Tongue (tissue), 2 donors: Measurements from ENCODE around the gene TBX10. TPM values are rescaled to one million over a fixed set of nuclear protein-coding genes. Genes with fewer than 3 reads are reported as not detected.
"Not testable (repeated sequence)": the region's sequence is repeated elsewhere in the genome, so short reads cannot be mapped to it uniquely, and the experiment has no call there.

Experiments used
- DNase-seq: peaks from one replicate; pipeline ENCODE4 v3.0.0-alpha.2; 2015
- total RNA-seq: library from RNA; depleted of rRNA; stranded (reverse); fragments of >200 nt; gene quantifications from one replicate; pipeline ENCODE4 v1.2.3, GENCODE V29; 2014

TBX10 gene
- total RNA-seq, 1 donor from 2014 or later: not detected

DNA sequence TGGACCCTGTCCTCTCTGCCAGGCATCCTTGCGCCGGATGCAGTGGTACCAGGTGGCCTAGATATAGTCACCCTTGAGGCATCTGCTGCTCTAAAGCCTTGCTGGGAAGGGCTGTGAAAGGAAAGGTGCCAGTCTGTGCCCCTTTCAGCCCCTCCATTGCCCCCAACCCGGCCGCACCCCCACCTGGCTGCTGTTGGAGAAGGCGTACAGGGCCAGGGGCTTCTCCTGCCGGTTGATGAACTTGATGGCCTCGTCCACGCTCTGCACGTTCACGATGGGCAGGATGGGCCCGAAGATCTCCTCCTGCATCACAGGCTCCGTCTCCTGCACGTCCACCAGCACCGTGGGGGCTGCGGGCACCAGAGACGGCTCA is 24.6 kb upstream of the TBX10 start:
- DNase-seq: no peak

DNA sequence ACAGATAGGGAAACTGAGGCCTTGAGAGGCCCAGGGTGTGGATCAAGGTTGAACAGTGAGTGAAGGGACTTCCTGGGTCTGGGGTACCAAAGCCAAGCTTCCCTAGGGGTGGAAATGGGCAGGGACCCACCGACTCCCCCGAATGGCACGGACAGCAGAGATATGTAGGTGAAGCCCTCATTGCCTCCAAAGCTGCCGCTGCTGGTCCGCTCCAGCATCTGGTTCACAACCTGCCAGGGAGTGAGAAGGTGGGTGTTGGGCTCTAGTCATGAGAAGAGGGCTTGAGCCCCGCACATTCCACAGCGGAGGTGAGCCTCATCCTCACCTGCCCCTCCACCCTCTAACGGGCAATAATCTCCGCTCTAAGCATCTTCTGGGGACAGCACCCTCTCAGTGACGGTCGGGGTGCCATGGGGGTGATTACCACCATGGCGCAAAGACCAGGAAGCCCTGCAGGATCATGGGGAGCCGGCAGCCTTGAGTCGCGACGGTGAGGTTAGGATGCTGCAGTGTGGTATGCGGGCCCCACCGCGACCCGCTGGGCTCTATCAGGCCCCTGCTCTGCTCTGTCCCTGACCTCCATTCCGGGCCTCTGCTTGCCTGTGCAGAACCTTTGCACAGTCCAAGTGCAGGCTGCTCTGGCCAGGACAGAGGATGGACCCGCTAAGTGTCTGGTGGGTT is 24.1 kb upstream of the TBX10 start:
- no peak for DNase-seq

DNA sequence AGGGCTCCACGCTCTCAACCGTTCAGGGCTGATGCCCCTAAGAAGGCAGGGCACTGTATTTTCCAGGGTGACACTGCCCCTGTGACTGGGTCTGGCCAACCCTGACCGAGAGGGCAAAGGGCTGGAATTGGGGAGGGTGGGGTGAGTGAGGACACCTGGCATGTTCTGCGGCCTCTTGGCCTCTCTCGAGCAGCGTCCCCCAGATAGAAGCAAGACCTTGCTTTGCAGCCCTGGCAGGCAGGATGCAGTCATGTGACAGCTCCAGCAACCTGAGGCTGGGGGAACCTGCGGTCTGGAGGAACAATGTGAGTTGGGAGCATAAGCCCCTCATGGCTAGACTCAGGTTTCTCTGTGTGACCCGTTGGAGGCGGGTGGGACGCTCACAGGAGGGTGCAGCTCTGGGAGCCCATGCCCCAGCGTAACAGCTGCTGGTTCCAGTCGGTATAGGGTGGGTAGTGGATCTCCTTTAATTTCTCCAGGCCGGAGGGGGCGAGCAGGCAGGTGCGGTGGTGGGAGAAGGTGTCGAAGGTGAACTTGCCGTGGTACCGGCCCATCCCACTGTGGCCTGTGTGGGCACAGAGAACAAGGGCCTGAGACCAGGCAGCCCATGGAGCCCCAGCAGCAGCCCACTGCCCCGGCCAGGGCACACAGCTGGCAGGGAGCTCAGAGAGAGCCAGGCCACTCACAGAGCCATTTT is 23.4 kb upstream of the TBX10 start:
- no peak for DNase-seq

DNA sequence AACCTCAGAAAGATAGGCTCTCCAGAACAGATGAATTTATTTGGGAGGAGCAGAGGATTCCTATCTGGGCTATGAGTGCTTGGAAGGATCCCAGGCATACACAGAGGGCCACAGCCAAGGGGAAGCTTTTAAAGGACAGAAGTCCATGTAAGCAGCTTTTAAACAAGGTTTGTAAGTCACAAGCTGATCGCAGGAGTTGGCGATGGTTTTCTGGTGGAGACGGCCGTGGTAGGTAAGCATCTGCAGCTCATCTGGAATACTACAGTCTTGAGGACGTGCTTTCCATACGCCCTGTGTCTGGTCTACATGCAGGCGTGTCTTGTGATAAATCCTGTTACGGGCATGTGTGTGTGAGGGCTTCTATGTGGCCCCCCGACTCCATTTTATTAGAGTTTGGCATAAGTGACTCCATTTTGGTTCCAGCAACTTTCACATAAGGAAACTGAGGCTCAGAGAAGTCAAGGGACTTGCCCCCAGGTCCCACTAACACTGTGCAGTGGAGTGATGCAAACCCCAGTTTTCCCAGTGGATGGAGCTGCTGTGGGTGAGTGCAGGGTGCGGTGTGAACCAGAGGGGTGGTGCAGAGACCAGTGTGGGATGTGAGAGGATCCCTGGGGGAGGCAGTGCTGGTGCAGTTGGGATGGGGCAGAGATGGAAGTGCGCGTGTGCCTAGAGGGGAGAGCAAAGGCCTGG is 22.7 kb upstream of the TBX10 start:
- DNase-seq: no peak

DNA sequence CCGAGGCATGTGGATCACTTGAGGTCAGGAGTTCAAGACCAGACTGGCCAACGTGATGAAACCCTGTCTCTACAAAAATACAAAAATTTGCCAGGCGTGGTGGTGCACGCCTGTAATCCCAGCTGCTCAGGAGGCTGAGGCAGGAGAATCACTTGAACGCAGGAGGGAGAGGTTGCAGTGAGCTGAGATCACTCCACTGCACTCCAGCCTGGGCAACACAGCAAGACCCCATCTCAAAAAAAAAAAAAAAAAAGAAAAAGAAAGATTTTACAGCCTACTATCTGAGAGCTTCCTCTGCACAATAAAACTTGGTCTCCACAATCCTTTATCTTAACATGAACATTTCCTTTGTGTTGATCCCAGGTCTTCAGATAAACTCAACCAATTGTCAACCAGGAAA is 21.2 kb upstream of the TBX10 start:
- not testable (repeated sequence) for DNase-seq

DNA sequence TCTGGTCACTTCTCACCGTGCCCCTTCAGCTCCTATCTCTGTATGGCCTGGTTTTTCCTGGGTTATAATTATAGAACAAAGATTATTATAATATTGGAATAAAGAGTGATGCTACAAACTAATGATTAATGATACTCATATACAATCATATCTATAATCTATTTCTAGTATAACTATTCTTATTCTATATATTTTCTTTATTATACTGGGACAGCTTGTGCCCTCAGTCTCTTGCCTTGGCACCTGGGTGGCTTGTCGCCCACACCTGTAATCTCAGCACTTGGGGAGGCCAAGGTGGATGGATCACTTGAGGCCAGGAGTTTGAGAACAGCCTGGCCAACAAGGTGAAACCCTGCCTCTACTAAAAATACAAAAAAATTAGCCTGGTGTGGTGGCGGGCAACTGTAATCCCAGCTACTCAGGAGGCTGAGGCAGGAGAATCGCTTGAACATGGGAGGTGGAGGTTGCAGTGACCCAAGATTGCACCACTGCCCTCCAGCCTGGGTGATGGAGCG is 20.1 kb upstream of the TBX10 start:
- DNase-seq: not testable (repeated sequence)

DNA sequence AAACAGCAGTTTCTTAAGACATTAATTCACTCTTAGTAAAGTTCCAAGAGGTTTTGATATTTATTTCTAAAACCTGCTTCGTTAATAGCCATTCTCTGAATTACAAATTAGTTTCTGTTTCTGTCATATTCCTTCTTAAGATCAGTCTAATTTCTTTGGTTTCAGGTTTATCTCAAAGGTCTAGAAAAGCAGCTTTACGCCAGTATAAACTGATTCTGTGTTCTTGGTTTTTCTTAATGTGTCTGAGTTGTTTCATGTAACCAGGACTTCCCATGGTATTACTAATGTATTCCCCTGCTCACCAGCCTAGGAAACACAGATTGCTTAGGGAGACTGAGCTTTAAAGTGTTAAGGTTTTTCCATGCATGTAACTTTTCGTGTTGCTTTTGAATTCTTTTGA is 17.7 kb upstream of the TBX10 start:
- DNase-seq: no peak

DNA sequence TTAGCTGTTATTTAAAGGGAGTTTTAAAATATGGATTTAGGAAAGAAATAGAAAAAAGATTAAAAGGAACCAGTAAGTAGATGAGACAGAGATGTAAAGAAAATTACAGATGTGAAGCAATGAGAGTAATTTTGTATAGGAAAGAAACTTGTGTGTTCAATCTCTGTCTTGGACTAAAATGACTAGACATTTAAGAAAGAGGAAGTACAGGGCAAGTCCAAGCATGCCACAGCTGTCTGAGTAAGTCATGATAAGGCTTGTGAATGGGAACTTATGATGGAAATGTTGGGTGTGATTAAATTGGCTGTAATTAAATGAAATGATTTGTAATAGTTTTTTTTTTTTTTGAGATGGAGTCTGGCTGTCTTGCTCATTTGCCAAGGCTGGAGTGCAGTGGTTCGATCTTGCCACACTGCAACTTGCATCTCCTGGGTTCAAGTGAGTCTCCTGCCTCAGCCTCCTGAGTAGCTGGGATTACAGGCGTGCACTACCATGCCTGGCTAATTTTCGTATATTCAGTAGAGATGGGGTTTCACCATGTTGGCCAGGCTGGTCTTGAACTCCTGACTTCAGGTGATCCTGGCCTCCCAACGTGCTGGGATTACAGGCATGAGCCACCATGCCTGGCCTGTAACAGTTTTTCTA is 16.8 kb upstream of the TBX10 start:
- DNase-seq: no peak

DNA sequence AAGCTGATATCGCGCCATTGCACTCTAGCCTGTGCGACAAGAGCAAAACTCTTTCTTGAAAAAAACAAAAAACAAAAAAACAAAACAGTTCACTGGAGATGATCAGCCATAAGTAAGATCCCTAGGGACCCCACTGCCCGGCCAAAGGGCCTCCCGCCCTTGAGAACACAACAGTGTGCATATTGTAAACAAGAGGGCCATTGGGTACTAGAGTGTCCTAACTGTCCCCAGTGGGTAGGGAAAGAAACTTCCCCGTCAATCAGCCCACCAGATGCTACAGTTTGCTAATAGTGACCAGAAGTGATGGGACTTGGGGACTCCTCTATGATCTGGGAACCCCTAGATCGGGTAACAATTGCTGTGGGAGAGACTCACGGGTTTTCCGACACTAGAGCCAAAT is 14.7 kb upstream of the TBX10 start:
- DNase-seq: no peak

DNA sequence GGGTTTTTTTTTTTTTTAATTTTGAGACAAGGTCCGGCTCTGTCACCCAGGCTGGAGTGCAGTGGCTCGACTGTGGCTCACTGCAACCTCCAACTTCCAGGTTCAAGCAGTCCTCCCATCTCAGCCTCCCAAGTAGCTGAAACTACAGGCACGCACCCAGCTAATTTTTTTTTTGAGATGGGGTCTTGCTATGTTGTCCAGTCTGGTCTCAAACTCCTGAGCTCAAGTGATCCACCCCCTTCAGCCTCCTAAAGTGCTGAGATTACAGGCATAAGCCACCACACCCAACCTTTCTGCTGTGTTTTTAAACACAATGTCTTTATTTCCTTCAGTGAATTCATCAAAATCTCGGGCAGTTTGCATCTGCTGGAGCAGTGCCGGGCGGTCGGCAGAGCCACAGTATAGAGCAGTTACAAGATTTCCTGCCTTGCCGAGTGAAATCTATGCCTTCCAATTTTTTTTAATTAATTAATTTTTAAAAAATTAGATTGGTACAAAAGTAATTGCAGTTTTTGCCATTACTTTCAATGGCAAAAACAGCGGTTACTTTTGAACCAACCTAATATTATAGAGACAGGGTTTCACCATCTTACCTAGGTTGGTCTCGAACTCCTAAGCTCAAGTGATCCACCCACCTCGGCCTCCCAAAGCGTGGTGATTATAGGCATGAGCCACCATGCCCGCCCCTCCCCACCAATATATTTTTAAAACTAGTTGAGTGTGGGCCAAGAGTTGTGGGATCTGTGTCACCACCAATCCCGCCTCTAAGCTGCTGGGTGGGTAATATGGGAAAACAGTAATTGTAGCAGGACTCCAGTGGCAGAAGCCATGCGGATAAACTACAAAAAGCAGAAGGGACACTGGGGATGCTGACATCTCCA is 13.6 kb upstream of the TBX10 start:
- DNase-seq: no peak

DNA sequence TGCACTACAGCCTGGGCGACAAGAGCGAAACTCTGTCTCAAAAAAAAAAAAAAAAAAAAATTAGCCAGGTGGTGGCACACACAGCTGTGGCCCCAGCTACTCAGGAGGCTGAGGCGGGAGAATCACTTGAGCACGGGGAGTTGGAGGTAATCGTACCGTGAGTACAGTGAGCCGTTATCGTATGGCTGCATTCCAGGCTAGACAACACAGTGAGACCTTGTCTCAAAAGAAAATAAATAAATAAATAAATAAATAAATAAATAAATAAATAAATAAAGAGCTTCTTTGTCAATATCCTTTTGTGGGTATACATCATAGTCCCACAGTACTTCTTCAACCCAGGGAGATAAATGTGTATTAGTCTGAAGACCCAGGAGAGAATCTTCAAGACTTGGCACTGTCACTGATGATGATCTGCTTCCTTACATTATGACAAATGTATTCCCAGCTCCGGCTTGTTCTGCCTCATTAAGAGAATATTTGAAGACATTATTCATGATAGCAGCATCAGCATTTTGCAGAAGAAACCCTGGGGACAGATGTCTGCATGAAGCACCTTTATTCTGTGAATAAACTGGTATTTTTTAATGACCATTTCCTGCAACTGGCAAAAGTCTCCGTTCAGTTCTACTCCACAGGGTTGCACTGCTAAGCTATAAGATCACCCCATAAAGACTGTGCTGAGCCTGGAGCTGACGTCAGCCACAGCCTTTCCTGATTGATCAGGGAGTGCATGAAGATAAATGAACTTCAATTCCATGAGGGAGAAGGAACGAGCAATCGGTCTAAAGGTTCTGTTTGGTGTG is 12.6 kb upstream of the TBX10 start:
- no peak for DNase-seq

DNA sequence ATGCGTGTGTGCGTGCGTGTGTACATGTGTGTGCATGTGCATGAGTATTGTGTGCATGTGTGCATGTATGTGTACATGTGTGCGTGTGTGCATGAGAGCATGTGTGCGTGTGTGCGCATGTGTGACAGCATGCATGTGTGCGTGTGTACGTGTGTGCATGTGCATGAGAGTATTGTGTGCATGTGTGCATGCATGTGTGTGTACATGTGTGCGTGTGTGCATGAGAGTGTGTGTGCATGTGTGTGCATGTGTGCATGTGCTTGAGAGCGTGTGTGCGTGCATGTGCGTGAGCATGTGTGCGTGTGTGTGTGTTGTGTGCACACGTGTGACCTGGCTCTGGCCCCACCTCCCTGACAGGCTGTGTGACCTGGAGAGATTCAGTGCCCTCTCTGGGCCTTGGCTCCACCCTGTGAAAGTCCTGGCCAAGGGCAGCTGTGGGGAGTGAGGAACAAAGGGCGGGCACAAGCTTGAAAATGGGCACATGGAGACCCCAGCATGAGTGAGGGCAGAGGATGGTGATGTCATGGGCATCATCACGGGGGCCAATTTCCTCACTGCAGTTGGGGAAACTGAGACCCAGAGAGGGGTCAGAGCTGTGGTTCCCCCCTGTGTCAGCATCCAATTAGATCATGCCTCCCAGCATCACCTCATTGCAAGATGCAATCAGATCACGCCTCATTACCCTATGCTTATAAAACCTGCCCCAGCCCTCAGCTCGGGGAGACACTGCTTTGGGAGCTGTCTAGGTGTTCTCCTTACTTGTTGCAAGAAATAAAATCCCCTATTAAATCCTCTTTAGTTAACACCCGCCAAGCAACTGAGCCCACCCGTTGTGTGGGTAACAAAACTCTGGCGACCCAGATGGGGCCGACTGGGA is 10.3 kb upstream of the TBX10 start:
- DNase-seq: no peak

DNA sequence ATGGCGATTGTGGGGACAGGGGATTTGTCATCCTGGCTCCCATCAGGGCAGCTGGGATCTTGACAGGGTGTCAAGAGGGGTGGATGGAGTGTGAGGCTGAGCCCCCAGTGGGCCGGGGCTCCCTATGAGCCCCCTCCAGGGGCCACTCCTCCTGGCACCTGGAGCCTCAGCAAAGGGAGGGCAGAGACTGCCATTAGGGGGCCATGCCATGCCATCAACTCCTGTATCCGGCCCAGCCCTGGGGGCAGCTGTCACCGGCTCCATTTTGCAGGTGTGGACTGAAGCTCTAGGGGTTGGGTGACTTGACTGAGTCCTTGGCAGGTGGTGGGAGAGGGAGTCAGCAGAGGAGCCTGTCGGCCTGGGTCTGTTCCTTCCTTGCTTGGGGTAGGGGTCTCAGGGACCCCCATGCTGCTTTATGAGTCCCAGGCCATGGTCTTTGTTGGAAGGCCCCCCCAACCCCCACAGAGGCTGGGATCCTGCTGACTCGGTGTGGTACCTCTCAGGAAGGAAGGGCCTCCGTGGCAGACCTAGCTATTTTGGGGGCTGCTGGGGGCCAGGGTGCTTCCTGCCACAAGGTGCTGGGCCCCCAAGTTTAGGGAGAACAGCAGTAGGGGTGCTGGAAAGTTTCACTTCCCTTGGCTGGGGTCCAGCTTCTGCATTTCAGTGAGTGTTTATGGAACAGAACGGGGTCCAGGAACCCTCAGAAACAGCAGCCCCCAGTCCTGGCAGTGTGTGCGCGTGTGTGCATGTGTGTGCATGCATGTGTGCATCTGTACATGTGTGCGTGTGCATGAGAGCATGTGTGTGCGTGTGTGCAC is 9.4 kb upstream of the TBX10 start:
- no peak for DNase-seq

DNA sequence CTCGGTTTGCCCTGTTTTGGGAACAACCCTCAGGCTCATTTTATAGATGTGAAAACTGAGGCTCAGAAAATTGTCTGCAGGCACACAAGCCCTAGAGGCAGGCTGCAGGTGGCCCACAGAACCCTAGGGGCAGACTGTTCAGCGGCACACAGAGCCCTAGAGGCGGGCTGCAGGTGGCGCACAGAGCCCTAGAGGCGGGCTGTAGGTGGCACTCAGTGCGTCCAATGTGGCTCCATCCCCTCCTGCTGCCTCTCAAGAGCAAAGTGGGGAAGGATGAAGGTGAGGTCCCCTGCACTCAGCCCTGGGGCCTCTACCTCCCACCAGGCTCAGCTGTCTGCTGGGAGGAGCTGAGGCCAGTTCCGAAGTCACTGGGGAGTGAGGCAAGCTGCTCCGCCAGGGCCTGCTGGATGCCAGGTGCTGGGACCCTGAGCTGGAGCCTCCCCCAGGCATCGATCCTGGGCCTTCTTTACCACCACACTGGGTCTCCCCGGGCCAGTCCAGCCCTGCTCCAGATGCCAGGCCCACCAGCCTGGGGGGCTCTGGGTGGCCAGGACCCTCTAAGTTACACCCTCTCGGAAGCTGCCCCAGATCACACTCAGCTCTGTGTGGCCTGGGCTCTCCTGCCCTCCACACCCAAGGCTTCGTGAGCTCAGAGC is 8.7 kb upstream of the TBX10 start:
- no peak for DNase-seq

DNA sequence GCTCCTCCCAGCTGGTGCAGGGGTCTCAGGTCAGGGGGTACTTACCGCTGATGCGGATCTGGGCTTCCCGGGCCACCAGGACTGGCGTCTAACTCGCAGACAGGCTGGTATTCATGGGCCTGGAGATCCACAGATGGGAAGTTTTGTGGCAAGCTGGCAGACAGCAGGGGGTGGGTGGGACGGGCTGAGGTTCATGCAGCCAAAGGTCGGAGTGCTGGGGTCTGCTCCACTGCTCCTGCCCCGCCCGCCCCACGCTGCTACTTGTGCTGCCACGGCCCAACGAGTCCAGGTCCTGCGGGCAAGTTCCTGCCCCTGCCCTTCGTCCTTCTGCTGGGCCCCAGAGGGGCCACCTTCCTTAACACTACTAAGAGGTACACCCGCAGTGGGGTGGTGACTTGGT is 7.9 kb upstream of the TBX10 start:
- DNase-seq: no peak

DNA sequence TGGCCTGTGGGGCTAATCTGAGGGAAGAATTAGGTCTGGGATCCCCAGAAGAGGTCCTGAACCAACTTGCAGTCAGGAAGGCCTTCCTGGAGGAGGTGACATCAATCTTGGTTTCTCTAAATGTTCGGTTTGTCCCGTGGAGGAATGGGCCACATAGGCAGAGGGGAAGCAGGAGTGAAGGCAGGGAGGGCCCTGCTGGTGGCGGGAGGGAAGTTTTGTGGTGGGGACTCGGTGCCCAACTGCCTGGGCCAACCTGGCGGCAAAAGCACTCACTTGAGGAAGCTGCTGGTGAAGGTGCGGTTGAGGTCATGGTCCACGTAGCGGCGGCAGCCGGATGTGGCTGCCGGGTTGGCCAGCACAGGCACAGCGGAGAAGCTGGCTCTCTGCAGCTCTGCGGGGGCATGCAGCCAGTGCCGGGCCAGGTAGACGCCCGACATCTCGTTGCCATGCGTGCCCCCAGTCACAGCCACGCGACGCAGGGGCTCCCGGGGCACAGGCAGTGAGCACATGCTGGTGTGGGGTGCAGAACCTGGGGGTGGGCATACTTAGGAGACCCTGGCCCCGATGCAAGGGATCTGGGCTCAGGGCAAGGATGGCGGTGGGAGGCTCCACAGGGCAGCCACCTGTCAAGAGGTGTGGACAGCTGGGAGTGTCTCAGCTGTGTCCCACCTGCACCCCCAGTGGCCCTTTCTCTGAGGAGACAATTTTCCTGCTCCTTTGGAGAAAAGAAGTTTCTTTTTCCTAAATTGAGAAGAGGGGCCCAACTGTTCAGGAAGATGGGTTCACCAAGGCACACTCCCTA is 7.2 kb upstream of the TBX10 start:
- DNase-seq: no peak
